Prostate gland (tissue), 2 donors: ENCODE data around the gene CPNE4. TPM values are rescaled to one million over a fixed set of nuclear protein-coding genes. Genes with fewer than 3 reads are reported as not detected.

Source experiments
- DNase-seq: peaks from one replicate; pipeline ENCODE4 v3.0.0-alpha.2; 2019; ENCODE audit warnings: low spot score
- H3K27ac ChIP-seq, 2 donors: fragments of 200-600 bp; sonication (generic); 2 replicates each; pipeline ENCODE4 v1.5.1; 2017 to 2019
- H3K27me3 ChIP-seq: fragments of 200-600 bp; sonication (generic); replicated peaks from 2 replicates; pipeline ENCODE4 v1.5.1; 2019; ENCODE audit not compliant: insufficient read depth
- H3K36me3 ChIP-seq, 2 donors: fragments of 200-600 bp; sonication (generic); 1 replicate in 1 of 2; 2 replicates in 1 of 2; pipeline versions ENCODE4 v1.5.1 to v1.8.1; 2017 to 2019
- H3K4me1 ChIP-seq: fragments of 200-600 bp; sonication (generic); replicated peaks from 2 replicates; pipeline ENCODE4 v1.5.1; 2019
- H3K4me3 ChIP-seq, 2 donors: fragments of 200-600 bp; sonication (generic); 2 replicates each; pipeline ENCODE4 v1.5.1; 2017 to 2019
- H3K9me3 ChIP-seq: fragments of 200-600 bp; sonication (generic); 2 replicates; pipeline ENCODE4 v1.5.1; 2017
- CTCF ChIP-seq, 4 experiments: fragments of 200-600 bp in 2 of 4; fragments of 450-650 bp in 2 of 4; sonication (generic) in 2 of 4; IDR thresholded peaks; 1 replicate in 3 of 4; 2 replicates in 1 of 4; pipeline ENCODE4 v1.5.1; 2016 to 2019; ENCODE audit warnings: antibody characterized with exemption in 4 of 4, mild to moderate bottlenecking in 2 of 4, moderate library complexity in 2 of 4
- POLR2A ChIP-seq: fragments of 450-650 bp; IDR thresholded peaks from one replicate; pipeline ENCODE4 v1.6.1; 2016; ENCODE audit warnings: antibody characterized with exemption, mild to moderate bottlenecking
- POLR2AphosphoS5 ChIP-seq: sonication (generic); formaldehyde crosslinking; IDR thresholded peaks from one replicate; pipeline ENCODE4 v1.6.1; 2017; ENCODE audit warnings: antibody characterized with exemption
- WGBS: methylation state at CpG from one replicate; pipeline ENCODE4 v1.1.5; 2018; 5-methylcytosine and 5-hydroxymethylcytosine counted together
- intact Hi-C: fragments of 100-400 bp; cut with DNase I; formaldehyde crosslinking; loops from one replicate; pipeline ENCODE4 v1.14.2; 2022
- total RNA-seq, 2 donors: library from RNA; depleted of rRNA; stranded (reverse); fragments of >200 nt; gene quantifications; one replicate each; pipeline ENCODE4 v1.1.0, GENCODE V29; 2016

CPNE4 gene
- total RNA-seq, 2 donors from 2014 or later = 39.9 to 68.2 TPM

GRCh38 chr3:131933665-131934064 lies 101.1 kb downstream of the CPNE4 start:
- Histone ChIP-seq H3K9me3 (no peaks in the 10 kb centered on the region), H3K27ac (no peak overlapping the region), H3K4me1 (no peaks in the 10 kb centered on the region), H3K4me3 (no peak overlapping the region), H3K36me3 (no peaks in the 10 kb centered on the region), H3K27me3 (no peaks in the 10 kb centered on the region)
- DNase-seq = no peak
- 28% methylated on average over 3 of the region's 3 CpGs for WGBS
- TF ChIP-seq CTCF (IDR thresholded peaks at IDR 0.05) (no peak), POLR2A (no peak), POLR2AphosphoS5 (no peak)
- intact Hi-C loops = no loop called here

- no peak for DNase-seq
- H3K4me1 ChIP-seq = no peaks in the 10 kb centered on the region
- intact Hi-C loops = no loop called here
- no peak overlapping the region for H3K27ac ChIP-seq
- no peaks in the 10 kb centered on the region for H3K9me3 ChIP-seq
- no peaks in the 10 kb centered on the region for H3K27me3 ChIP-seq
- TF ChIP-seq POLR2A (no peak), CTCF (IDR thresholded peaks at IDR 0.05) (no peak), POLR2AphosphoS5 (no peak)
- WGBS = 64% methylated on average over 2 of the region's 2 CpGs
- no peaks in the 10 kb centered on the region for H3K36me3 ChIP-seq
- no peak overlapping the region for H3K4me3 ChIP-seq
Measured at GRCh38 chr3:131928593-131928992, 106.2 kb downstream of the CPNE4 start.

- H3K27ac ChIP-seq = no peak overlapping the region
- H3K4me1 ChIP-seq = no peaks in the 10 kb centered on the region
- no peak for DNase-seq
- H3K9me3 ChIP-seq = no peaks in the 10 kb centered on the region
- WGBS = 83% methylated on average over 1 of the region's 1 CpG
- no peaks in the 10 kb centered on the region for H3K27me3 ChIP-seq
- intact Hi-C loops = no loop called here
- H3K4me3 ChIP-seq = no peak overlapping the region
- no peak for TF ChIP-seq CTCF (IDR thresholded peaks at IDR 0.05)
- H3K36me3 ChIP-seq = no peaks in the 10 kb centered on the region
Measured at GRCh38 chr3:131925571-131925970, 109.2 kb downstream of the CPNE4 start.

GRCh38 chr3:131922356-131922755 lies 112.5 kb downstream of the CPNE4 start:
- no peaks in the 10 kb centered on the region for H3K9me3 ChIP-seq
- H3K27ac ChIP-seq = no peak overlapping the region
- WGBS = 93% methylated on average over 1 of the region's 1 CpG
- H3K27me3 ChIP-seq = no peaks in the 10 kb centered on the region
- no peak for DNase-seq
- no peak overlapping the region for H3K4me3 ChIP-seq
- TF ChIP-seq POLR2AphosphoS5 (no peak), CTCF (IDR thresholded peaks at IDR 0.05) (no peak), POLR2A (no peak)
- H3K36me3 ChIP-seq = no peaks in the 10 kb centered on the region
- intact Hi-C loops = no loop called here
- H3K4me1 ChIP-seq = no peaks in the 10 kb centered on the region

GRCh38 chr3:131917006-131917405 lies 117.8 kb downstream of the CPNE4 start:
- no peak for TF ChIP-seq POLR2A
- no peak for TF ChIP-seq CTCF (IDR thresholded peaks at IDR 0.05)
- TF ChIP-seq POLR2AphosphoS5 = no peak
- Histone ChIP-seq H3K4me3 (no peak overlapping the region), H3K36me3 (no peaks in the 10 kb centered on the region), H3K27ac (no peak overlapping the region), H3K27me3 (no peaks in the 10 kb centered on the region), H3K9me3 (no peaks in the 10 kb centered on the region), H3K4me1 (no peaks in the 10 kb centered on the region)
- intact Hi-C loops = no loop called here
- DNase-seq = no peak
- WGBS = 78% methylated on average over 3 of the region's 3 CpGs
